GM18520 (cell line): Measurements from ENCODE around the gene PXMP4.
A peak's percentile ranks its signal among the peaks of the same experiment; 100 is the strongest.

ENCODE experiments used
- ATAC-seq: cut with Tn5 transposase; IDR thresholded peaks from one replicate; pipeline ENCODE4 v1.9.1; 2021; ENCODE audit not compliant: unreplicated experiment

The PXMP4 gene

GRCh38 chr20:33732166-33732970, 12.3 kb upstream of the PXMP4 start:
- peak; percentile 30 for ATAC-seq

- ATAC-seq = peak; percentile 66
Observed at GRCh38 chr20:33731693-33732165, 11.6 kb upstream of the PXMP4 start, which contains the start of gene ZNF341. ZNF341 (plus strand) TSS chr20:33731996; CDS start chr20:33732022, 26 bp downstream.

GRCh38 chr20:33730946-33731692, 11.0 kb upstream of the PXMP4 start:
- no peak for ATAC-seq

GRCh38 chr20:33729101-33729500, 9.0 kb upstream of the PXMP4 start:
- no peak for ATAC-seq

GRCh38 chr20:33728463-33728862, 8.4 kb upstream of the PXMP4 start:
- ATAC-seq = no peak

GRCh38 chr20:33727806-33728205, 7.7 kb upstream of the PXMP4 start:
- ATAC-seq = no peak

- no peak for ATAC-seq
Observed at GRCh38 chr20:33727115-33727479, 7.0 kb upstream of the PXMP4 start.

GRCh38 chr20:33725607-33726264, 5.6 kb upstream of the PXMP4 start:
- no peak for ATAC-seq

GRCh38 chr20:33724439-33725094, 4.5 kb upstream of the PXMP4 start:
- no peak for ATAC-seq

GRCh38 chr20:33721391-33722140, 1.5 kb upstream of the PXMP4 start:
- no peak for ATAC-seq

- no peak for ATAC-seq
Observed at GRCh38 chr20:33719277-33719988, 677 bp downstream of the PXMP4 start.

- no peak for ATAC-seq
Observed at GRCh38 chr20:33716498-33716897, 3.6 kb downstream of the PXMP4 start.

GRCh38 chr20:33713865-33714367, 6.2 kb downstream of the PXMP4 start:
- no peak for ATAC-seq

- no peak for ATAC-seq
Observed at GRCh38 chr20:33711446-33711738, 8.7 kb downstream of the PXMP4 start.

- no peak for ATAC-seq
Observed at GRCh38 chr20:33710681-33711445, 9.2 kb downstream of the PXMP4 start.

GRCh38 chr20:33709905-33710541, 10.1 kb downstream of the PXMP4 start:
- no peak for ATAC-seq

GRCh38 chr20:33709398-33709797, 10.7 kb downstream of the PXMP4 start:
- ATAC-seq = no peak

- ATAC-seq = no peak
Observed at GRCh38 chr20:33707668-33708067, 12.4 kb downstream of the PXMP4 start.
